ENCODE measurements around the gene TMEM184B.

- TF ChIP-seq, protein P1, sequence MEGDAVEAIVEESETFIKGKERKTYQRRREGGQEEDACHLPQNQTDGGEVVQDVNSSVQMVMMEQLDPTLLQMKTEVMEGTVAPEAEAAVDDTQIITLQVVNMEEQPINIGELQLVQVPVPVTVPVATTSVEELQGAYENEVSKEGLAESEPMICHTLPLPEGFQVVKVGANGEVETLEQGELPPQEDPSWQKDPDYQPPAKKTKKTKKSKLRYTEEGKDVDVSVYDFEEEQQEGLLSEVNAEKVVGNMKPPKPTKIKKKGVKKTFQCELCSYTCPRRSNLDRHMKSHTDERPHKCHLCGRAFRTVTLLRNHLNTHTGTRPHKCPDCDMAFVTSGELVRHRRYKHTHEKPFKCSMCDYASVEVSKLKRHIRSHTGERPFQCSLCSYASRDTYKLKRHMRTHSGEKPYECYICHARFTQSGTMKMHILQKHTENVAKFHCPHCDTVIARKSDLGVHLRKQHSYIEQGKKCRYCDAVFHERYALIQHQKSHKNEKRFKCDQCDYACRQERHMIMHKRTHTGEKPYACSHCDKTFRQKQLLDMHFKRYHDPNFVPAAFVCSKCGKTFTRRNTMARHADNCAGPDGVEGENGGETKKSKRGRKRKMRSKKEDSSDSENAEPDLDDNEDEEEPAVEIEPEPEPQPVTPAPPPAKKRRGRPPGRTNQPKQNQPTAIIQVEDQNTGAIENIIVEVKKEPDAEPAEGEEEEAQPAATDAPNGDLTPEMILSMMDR (IDR thresholded peaks at IDR 0.05) = peak; percentile 65
- TF ChIP-seq EZH2 (IDR thresholded peaks at IDR 0.05; ENCODE audit: borderline replicate concordance, insufficient read depth, low read depth, low read length, poor library complexity, severe bottlenecking) = no peak
These were observed 25.6 kb upstream of the TMEM184B start for GRCh38 chr22:38298312-38299005.
